ENCODE data around the gene KAZN. TPM values are rescaled to one million over a fixed set of nuclear protein-coding genes. Genes with fewer than 3 reads are reported as not detected.
"Not testable (repeated sequence)": the region's sequence is repeated elsewhere in the genome, so short reads cannot be mapped to it uniquely, and the experiment has no call there.

The KAZN gene
- total RNA-seq, 2 donors from 2014 or later = 1.1 to 2.2 TPM

DNA sequence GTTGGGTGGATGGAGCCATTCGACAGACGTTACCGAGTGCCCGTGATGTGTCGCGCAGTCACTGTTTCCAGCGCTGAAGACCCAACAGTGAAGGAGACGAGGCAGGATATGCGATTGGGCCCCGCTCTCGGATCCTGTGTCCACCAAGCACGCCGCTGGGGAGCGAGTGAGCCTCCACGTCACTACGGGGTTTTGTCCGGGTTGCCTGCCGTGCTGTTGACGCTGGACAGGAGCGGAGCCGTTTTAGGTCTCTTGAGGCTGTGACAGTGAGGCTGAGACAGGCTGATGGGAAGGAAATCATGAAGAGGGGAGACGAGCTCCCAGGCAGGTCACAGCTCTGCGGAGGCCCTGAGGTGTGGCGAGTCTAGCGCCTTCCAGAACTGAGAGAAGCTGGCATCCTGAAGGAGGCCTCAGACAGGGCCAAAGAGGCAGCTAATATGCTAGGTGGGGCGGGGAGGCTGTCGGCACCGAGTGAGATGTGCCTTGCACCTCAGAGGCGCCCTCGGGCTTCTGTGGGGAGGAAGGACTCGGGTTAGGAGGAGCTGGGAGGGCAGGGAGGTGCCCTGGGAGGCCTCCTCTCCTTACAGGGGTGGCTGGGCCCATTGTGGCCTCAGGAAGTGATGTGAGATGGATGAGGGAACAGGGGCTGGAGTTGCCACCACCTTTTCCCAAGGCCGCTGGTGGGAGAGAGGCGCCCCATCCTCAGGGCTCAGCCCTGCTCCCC lies 359.1 kb downstream of the KAZN start:
- DNase-seq (ENCODE audit: low spot score in 2 of 2) (no peak), ATAC-seq (no peak)
- Mint-ChIP-seq H3K9me3 (no peaks in the 10 kb centered on the region), H3K27ac (peak overlapping the region in 1 of 2 donors; percentile 13), H3K36me3 (no peaks in the 10 kb centered on the region)

DNA sequence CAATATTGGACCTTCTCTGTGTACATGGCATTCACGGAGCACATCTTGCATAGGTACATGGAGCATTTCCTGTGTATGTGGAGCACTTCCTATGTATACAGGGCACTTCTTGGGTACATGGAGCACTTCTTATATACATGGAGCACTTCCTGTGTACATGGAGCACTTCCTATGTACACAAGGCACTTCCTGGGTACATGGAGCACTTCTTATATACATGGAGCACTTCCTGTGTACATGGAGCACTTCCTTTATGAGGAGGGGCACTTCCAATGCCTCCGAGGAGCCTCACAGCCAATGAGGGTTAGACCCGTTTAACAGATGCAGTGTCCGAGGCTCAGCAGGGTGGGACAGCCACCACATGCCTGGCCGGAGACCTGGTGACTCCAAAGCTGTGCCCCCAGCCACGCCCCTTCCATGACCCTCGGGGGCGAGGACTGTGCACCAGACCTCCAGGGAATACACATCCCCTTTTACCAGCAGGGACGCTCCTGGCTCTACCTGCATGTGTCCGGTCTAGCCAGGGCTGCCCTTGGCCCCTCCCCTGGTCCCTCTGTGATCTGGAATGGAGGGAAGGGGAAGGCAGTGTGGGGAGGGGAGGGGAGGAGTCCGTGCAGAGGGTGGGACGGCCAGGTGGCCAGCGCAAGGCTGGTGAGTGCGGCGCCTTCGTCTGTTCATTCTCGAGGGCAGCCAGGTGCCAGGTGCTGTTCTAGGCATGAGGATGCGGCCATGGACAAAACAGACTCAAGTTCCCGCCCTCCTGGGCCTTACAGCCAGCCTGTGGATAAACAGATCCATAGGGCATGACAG lies 360.0 kb downstream of the KAZN start:
- Mint-ChIP-seq H3K36me3 (no peaks in the 10 kb centered on the region), H3K27ac (no peak overlapping the region), H3K9me3 (no peaks in the 10 kb centered on the region)
- no peak for DNase-seq (ENCODE audit: low spot score in 2 of 2)
- no peak for ATAC-seq

DNA sequence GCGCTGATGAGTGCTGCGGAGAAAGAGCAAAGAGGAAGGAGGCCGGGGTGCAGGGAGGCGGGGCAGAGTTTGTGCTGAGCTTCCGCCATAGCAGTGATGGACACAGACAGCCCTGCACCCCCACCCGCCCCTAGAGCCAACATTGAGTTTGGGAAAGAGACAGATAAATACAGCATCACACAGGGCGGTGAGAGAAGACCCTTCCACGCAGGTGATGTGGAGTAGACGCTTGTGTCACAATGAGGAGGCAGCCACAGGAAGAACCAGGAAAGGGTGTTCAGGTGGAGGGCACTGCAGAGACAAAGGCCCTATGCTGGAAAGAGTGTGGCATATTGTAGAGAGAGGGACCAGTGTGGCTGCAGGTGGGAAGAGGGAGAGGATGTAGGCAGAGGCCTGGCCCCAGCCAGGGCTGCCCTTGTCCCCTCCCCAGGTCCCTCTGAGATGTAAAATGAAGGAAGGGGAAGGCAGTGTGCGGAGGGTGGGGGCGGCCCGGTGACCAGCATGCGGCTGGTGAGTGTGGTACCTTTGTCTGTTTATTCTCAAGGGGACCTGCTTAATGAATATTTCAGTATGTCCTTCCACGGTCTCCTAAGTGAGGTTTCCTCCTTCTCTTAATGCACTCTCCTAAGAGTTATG lies 360.7 kb downstream of the KAZN start:
- DNase-seq (ENCODE audit: low spot score in 2 of 2) (no peak), ATAC-seq (no peak)
- Mint-ChIP-seq H3K36me3 (no peaks in the 10 kb centered on the region), H3K27ac (no peak overlapping the region), H3K9me3 (no peaks in the 10 kb centered on the region)

DNA sequence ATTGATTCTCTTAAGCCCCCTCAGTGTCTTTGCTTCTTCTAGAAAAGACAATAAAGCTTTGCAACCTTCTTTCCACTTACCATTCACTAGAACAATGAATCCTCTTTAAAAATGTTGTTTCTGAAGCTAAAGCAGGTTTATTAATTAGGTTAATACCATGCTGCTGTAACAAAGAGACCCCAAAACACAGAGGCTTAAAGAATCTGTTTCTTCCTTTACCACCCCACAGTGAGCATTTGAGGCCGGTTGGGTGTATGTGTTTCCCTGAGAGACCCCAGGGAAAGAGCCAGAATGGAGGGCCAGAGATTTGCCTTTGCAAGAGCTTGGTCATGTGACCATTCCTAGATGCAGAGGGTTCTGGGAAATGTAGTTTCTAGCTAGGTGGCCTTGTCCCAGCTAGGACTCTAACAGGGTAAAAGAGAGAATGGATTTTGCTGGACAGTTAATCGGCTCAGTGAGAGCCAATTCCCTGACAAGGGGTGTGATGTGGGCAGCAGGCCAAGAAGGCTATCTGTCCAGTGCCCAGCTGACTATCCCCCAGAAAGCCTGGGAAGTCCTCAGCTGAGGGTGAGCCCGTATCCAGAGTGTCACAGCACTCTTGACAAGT lies 363.3 kb downstream of the KAZN start:
- DNase-seq (ENCODE audit: low spot score in 2 of 2) (no peak), ATAC-seq (no peak)
- Mint-ChIP-seq H3K27ac (no peak overlapping the region), H3K36me3 (no peaks in the 10 kb centered on the region), H3K9me3 (no peaks in the 10 kb centered on the region)

DNA sequence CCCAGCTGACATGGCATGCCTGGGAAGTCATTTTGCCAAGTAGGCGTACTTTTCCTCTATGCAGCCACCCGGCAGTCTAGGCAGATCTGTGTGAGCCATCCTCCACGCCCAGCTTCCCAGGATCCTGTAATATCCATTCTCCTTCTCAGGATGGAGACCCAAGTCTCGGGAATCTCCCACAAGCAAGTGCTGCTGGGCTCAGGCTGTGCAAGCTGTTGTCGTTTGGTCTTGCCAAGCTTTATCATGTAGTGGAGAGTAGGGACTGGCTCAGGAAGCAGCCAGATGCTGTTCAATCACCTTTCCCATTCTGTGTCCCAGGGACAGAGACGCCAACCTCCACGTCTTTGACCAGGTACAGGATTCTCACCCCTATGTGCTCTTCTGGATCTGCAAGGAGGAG lies 363.9 kb downstream of the KAZN start:
- no peak for ATAC-seq
- DNase-seq (ENCODE audit: low spot score in 2 of 2) = no peak
- H3K27ac Mint-ChIP-seq = no peak overlapping the region
- no peaks in the 10 kb centered on the region for H3K36me3 Mint-ChIP-seq
- H3K9me3 Mint-ChIP-seq = no peaks in the 10 kb centered on the region

DNA sequence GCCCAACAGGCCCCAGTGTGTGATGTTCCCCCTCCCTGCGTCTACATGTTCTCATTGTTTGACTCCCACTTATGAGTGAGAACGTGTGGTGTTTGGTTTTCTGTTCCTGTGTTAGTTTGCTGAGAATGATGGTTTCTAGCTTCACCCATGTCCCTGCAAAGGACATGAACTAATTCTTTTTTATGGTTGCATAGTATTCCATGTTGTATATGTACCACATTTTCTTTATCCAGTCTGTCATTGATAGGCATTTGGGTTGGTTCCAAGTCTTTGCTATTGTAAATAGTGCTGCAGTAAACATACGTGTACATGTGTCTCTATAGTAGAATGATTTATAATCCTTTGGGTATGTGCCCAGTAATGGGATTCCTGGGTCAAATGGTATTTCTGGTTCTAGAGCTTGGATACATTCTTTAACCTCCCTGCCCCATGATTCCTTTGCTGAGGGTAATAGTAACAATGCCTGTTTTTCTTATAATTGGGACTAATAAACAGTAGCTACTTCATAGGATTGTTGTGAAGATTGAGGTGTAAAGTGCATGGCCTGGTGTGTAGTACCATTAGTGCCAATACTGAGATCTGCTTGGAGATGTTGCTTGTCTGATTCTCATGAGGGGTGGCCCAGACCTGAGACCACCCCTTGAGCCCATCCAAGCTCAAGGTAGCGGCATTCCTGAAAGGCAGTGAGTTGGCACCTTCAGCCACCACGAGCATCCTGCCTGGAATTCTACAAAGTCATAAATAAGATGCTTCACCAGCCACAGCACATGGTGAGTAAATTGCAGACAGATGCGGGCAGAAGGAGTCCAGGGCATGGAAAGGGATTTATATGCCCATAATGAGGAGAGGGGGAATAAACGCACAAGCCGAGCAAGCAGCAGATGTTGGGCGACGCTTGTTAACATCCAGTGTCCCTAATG lies 365.6 kb downstream of the KAZN start:
- not testable (repeated sequence) for H3K9me3 Mint-ChIP-seq; H3K27ac Mint-ChIP-seq; DNase-seq (ENCODE audit: low spot score in 2 of 2); ATAC-seq; H3K36me3 Mint-ChIP-seq

DNA sequence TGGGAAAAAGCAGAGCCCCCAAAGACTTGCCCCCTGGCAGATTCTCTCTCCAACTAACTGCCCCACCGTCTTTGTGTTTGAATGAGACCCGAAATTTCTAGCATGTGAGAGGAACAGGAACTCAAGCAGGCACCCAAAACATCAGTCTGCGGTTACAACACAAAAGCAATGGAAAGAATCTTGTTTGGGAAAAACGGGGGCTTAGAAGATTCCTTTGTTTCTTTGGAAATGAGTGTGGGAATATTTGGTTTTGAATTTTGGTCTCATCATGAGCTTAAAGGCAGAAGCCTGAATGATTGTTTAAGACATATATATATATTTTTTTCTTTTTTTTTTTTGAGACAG lies 366.2 kb downstream of the KAZN start:
- Mint-ChIP-seq H3K27ac (no peak overlapping the region), H3K9me3 (no peaks in the 10 kb centered on the region), H3K36me3 (no peaks in the 10 kb centered on the region)
- ATAC-seq (no peak), DNase-seq (ENCODE audit: low spot score in 2 of 2) (no peak)

DNA sequence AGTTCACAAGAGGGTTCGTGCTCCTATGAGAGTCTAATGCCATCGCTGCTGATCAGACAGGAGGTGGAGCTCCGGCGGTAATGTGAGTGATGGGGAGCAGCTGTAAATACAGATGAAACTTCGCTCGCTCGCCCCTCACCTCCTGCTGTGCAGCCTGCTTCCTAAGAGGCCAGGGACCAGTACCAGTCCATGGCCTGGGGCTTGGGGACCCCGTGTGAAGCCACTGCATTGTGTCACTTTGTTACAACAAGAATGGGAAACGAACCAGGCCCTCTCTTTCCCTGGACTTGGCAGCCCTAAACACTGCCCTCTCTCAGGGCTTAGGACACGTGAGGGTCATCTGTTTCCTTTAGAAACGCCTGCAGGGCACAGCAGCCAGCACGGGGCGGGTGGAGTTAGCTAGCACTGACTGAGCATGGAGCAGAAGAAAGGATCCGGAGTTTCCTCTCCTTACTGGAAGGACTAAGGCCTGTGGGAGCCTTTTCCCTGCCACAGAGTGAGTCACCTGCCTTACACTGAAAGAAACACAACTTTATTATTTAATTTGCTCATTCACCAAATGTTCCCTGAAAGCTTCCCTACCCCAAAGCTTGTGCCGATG lies 369.9 kb downstream of the KAZN start:
- peaks cover under 1 to 1% of the 10 kb centered on the region in 2 donors for H3K9me3 Mint-ChIP-seq
- DNase-seq (ENCODE audit: low spot score in 2 of 2) (no peak), ATAC-seq (no peak)
- no peak overlapping the region for H3K27ac Mint-ChIP-seq
- peaks cover 0 to 2% of the 10 kb centered on the region in 2 donors for H3K36me3 Mint-ChIP-seq

DNA sequence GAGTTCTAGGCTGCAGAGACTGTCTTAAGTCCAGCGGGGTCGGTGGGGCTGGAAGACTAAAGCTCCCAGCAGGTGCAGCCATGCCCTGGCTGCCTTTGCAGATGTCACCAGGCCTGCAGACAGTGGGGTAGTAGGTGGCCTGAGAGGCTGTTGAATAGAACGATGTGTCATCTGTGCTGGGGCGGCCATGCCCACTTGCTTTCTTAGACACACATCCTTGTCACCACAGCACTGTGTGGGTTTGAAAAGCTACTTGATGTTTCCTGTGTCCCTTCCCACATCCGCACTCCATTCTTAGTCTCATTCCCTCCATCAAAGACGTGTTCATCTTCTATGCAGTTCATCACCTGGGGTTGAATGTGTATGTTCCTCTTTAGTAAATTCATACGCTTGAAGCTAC lies 370.5 kb downstream of the KAZN start:
- peak in 1 of 2 donors; percentile 42 for DNase-seq (ENCODE audit: low spot score in 2 of 2)
- H3K9me3 Mint-ChIP-seq = peaks cover 4 to 6% of the 10 kb centered on the region in 2 donors
- ATAC-seq = peak; percentile 98 to 99
- H3K36me3 Mint-ChIP-seq = peaks cover 0 to 5% of the 10 kb centered on the region in 2 donors
- peak overlapping the region in 1 of 2 donors; percentile 52 for H3K27ac Mint-ChIP-seq

DNA sequence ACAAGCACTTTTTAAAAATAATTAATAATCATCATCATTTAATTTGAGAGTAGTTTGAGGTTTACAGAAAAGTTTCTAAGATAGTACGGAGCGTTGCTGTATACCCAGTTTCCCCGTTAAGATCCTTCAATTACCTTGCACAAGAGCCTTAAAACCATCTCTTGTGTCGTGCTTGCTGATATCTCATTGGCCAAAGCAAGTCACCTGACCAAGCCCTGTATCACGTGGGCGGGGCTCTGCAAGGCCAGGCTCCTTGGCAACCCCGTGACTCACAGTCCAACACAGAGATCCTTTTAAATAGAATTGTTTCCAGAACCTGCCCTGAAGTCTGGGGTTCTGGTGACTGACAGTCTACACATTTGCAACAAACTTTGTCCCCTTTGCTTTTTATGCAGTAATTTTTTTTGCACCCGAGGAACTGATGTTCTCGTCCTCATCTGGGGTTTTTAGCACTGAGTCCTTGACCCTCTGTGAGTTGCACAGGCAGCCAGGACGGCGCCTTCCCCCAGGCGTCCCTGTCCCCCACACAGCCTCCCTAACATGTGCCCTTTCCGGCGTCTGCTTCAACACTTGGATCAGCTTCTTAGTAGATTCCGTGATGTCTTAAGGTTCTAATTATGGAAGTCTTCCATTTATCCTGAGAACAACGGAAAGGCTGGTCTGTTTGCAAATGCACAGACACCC lies 371.8 kb downstream of the KAZN start:
- Mint-ChIP-seq H3K9me3 (peaks cover 4 to 11% of the 10 kb centered on the region in 2 donors), H3K36me3 (peaks cover 0 to 5% of the 10 kb centered on the region in 2 donors), H3K27ac (no peak overlapping the region)
- DNase-seq (ENCODE audit: low spot score in 2 of 2) (peak in 1 of 2 donors; percentile 30), ATAC-seq (no peak)

DNA sequence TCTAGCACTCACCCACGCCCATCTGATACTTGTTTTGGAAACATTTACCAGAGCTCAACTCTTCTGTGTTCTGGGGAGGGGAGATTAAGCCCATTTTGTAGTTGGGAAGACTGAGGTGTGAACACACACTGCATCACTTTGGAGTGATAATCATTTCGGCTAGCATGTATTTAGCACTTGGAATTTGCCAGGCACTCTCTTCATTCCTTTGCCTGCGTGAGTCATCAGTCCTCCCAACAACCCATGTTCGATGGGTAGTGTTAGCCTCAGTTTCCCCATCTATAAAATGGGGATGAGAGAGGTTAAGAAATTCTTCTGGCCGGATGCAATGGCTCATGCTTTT lies 372.3 kb downstream of the KAZN start:
- Mint-ChIP-seq H3K36me3 (peaks cover 0 to 5% of the 10 kb centered on the region in 2 donors), H3K9me3 (peaks cover 4 to 11% of the 10 kb centered on the region in 2 donors), H3K27ac (no peak overlapping the region)
- DNase-seq (ENCODE audit: low spot score in 2 of 2) = no peak
- ATAC-seq = no peak

DNA sequence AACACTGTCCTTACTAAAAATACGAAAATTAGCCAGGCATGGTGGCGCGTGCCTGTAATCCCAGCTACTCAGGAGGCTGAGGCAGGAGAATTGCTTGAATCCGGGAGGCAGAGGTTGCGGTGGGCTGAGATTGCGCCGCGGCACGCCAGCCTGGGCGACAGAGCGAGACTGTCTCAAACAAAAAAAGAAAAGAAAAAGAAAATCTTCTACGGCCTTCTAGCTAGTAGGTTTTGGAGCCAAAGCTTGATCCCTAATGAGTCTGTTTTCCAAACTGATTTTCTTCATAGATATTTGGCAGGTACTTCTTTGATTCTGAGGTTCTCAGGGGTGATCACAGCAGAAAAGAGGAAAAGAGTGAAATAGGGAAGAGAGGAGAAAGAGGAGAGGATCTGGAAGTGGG lies 372.7 kb downstream of the KAZN start:
- Mint-ChIP-seq H3K27ac (no peak overlapping the region), H3K9me3 (peaks cover 4 to 11% of the 10 kb centered on the region in 2 donors)

DNA sequence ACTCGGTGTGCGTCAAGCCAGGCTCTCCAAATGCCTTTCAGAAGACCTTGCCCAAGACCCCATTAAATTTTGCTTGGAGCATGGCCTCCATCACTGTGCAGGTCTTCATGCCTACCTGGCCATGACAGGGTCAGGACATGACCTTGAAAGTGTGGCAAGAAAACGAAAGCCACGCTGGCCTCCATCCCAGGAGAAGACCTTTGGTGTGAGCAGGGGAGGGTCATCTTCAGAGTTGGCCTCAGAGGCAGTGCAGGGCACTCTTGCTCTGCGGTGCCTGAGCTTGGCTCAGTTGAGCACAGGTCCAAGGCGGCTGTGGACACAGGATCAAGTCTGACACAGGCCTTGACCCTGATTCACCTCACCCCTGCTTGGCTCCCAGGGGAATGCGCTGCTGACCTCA lies 373.6 kb downstream of the KAZN start:
- Mint-ChIP-seq H3K27ac (no peak overlapping the region), H3K9me3 (peaks cover 4 to 11% of the 10 kb centered on the region in 2 donors), H3K36me3 (peaks cover 0 to 5% of the 10 kb centered on the region in 2 donors)
- no peak for ATAC-seq
- no peak for DNase-seq (ENCODE audit: low spot score in 2 of 2)

More for the DNA sequence above, 372.7 kb downstream of the KAZN start:
- DNase-seq (ENCODE audit: low spot score in 2 of 2) (no peak), ATAC-seq (no peak)
- H3K36me3 Mint-ChIP-seq = peaks cover 0 to 5% of the 10 kb centered on the region in 2 donors

DNA sequence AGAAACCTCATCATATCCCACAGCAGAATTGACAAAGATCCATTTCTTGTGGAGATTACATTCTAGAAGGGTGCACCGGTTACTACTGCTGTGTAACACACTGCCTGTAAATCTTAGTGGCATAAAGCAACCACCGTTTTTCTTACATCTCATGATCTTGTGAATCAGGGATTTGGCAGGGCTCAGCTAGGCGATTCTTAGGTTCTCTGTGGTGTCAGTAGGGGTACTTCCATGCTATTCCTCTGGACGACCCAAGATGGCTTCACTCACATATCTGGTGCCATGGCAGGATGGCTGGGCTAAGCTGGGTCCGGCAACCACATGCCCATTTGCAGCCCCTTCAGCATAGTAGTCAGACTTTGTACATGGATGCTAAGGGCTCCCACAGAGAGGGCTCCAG lies 375.3 kb downstream of the KAZN start:
- DNase-seq (ENCODE audit: low spot score in 2 of 2) = no peak
- Mint-ChIP-seq H3K9me3 (peaks cover 4 to 11% of the 10 kb centered on the region in 2 donors), H3K36me3 (peaks cover 0 to 5% of the 10 kb centered on the region in 2 donors), H3K27ac (no peak overlapping the region)
- no peak for ATAC-seq

DNA sequence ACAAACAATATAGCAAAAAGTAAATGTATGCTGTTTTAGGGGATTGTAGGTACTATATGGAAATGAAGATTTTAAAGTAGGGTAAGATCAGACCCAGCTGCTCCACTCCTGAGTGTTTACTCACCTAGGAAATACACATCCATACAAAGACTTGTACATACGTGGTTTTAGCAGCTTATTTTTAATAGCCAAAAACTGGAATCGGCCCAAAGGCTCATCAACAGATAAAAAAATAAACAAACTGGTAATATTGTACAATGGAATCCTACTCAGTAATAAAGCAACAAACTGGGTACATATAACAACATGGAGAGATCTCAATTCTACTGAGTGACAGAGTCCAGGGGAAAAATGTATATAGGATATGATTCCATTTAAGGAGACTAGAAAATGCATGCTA lies 375.9 kb downstream of the KAZN start:
- ATAC-seq = no peak
- H3K27ac Mint-ChIP-seq = no peak overlapping the region
- H3K36me3 Mint-ChIP-seq = peaks cover 0 to 5% of the 10 kb centered on the region in 2 donors

More for the DNA sequence above, 375.9 kb downstream of the KAZN start:
- DNase-seq (ENCODE audit: low spot score in 2 of 2) = no peak
- peaks cover 4 to 11% of the 10 kb centered on the region in 2 donors for H3K9me3 Mint-ChIP-seq
